Transverse colon (tissue), 4 donors: ENCODE results near the gene RORC. TPM values are rescaled to one million over a fixed set of nuclear protein-coding genes. Genes with fewer than 3 reads are reported as not detected.

Source experiments
- DNase-seq: peaks from one replicate; pipeline ENCODE4 v3.0.0-alpha.2; 2019
- H3K27ac ChIP-seq, 4 donors: fragments of 200-600 bp; sonication (generic); 2 replicates each; pipeline ENCODE4 v1.5.1; 2016 to 2018; ENCODE audit warnings: inconsistent platforms in 4 of 4
- H3K27me3 ChIP-seq: fragments of 200-600 bp; sonication (generic); 2 replicates; pipeline ENCODE4 v1.5.1; 2017; ENCODE audit warnings: inconsistent platforms
- H3K36me3 ChIP-seq, 4 donors: fragments of 200-600 bp; sonication (generic); 2 replicates each; pipeline ENCODE4 v1.5.1; 2017 to 2019; ENCODE audit warnings: inconsistent platforms in 4 of 4
- H3K4me1 ChIP-seq, 4 donors: fragments of 200-600 bp; sonication (generic); 2 replicates each; pipeline ENCODE4 v1.5.1; 2017 to 2020; ENCODE audit warnings: inconsistent platforms in 4 of 4
- H3K4me3 ChIP-seq, 4 donors: fragments of 200-600 bp; sonication (generic); 1 replicate in 1 of 4; 2 replicates in 3 of 4; pipeline versions ENCODE4 v1.5.1 to v1.6.1; 2017 to 2019; ENCODE audit warnings: inconsistent platforms in 4 of 4
- H3K9me3 ChIP-seq, 2 donors: fragments of 200-600 bp; sonication (generic); 2 replicates each; pipeline ENCODE4 v1.5.1; 2017 to 2019; ENCODE audit warnings: inconsistent platforms in 2 of 2
- EP300 ChIP-seq: sonication (generic); formaldehyde crosslinking; IDR thresholded peaks from one replicate; pipeline ENCODE4 v1.6.1; 2017; ENCODE audit warnings: antibody characterized with exemption, low read depth
- POLR2A ChIP-seq: fragments of 450-650 bp; IDR thresholded peaks from one replicate; pipeline ENCODE4 v1.6.1; 2016; ENCODE audit warnings: antibody characterized with exemption, mild to moderate bottlenecking, moderate library complexity
- POLR2AphosphoS5 ChIP-seq, 3 donors: sonication (generic); formaldehyde crosslinking; IDR thresholded peaks; one replicate each; pipeline ENCODE4 v1.6.1; 2016; ENCODE audit warnings: antibody characterized with exemption in 3 of 3
- WGBS, 2 donors: methylation state at CpG; one replicate each; pipeline ENCODE4 v1.1.5; 2018; ENCODE audit warnings: low coverage in 1 of 2; 5-methylcytosine and 5-hydroxymethylcytosine counted together
- in situ Hi-C, 4 donors: fragments of 200-750 bp; cut with MboI; loops; one replicate each; pipeline versions ENCODE4 v1.15.0 to v1.15.1; 2017; ENCODE audit warnings: low sequenced_read_pairs in 3 of 4, low pct_ligation_motif_present in 1 of 4, low pct_unique_long_range_greater_than_20kb in 1 of 4
- intact Hi-C: fragments of 100-400 bp; cut with DNase I; formaldehyde crosslinking; loops from one replicate; pipeline ENCODE4 v1.15.1; 2023; ENCODE audit warnings: low total_unique reads
- total RNA-seq, 4 donors: library from RNA; depleted of rRNA; stranded (reverse); fragments of >200 nt; gene quantifications; one replicate each; pipeline ENCODE4 v1.1.0, GENCODE V29; 2016
- TF ChIP-seq, protein P1 (sequence below), 5 experiments: fragments of 200-600 bp in 3 of 5; fragments of 450-650 bp in 2 of 5; sonication (generic) in 3 of 5; IDR thresholded peaks; 1 replicate in 2 of 5; 2 replicates in 3 of 5; pipeline ENCODE4 v1.5.1; 2016 to 2017; ENCODE audit warnings: antibody characterized with exemption in 5 of 5, inconsistent platforms in 3 of 5, mild to moderate bottlenecking in 2 of 5, moderate library complexity in 1 of 5

RORC gene
- total RNA-seq, 4 donors from 2014 or later = 3.4 to 34.3 (median 32.0) TPM

GRCh38 chr1:151868486-151868885, 36.9 kb upstream of the RORC start:
- 9 to 11% methylated on average over 3 of the region's 3 CpGs for WGBS, 2 donors
- Histone ChIP-seq H3K27ac (no peak overlapping the region), H3K9me3 (no peaks in the 10 kb centered on the region), H3K36me3 (no peaks in the 10 kb centered on the region), H3K27me3 (no peaks in the 10 kb centered on the region), H3K4me3 (no peak overlapping the region), H3K4me1 (peaks cover 0 to 12% (median 2%) of the 10 kb centered on the region in 4 donors)
- in situ Hi-C loops (no loop called here), intact Hi-C loops (no loop called here)
- no peak for DNase-seq
- no peak for TF ChIP-seq EP300
- TF ChIP-seq, protein P1, sequence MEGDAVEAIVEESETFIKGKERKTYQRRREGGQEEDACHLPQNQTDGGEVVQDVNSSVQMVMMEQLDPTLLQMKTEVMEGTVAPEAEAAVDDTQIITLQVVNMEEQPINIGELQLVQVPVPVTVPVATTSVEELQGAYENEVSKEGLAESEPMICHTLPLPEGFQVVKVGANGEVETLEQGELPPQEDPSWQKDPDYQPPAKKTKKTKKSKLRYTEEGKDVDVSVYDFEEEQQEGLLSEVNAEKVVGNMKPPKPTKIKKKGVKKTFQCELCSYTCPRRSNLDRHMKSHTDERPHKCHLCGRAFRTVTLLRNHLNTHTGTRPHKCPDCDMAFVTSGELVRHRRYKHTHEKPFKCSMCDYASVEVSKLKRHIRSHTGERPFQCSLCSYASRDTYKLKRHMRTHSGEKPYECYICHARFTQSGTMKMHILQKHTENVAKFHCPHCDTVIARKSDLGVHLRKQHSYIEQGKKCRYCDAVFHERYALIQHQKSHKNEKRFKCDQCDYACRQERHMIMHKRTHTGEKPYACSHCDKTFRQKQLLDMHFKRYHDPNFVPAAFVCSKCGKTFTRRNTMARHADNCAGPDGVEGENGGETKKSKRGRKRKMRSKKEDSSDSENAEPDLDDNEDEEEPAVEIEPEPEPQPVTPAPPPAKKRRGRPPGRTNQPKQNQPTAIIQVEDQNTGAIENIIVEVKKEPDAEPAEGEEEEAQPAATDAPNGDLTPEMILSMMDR (IDR thresholded peaks at IDR 0.05) = no peak
- TF ChIP-seq POLR2A = no peak
- no peak for TF ChIP-seq POLR2AphosphoS5 (IDR thresholded peaks at IDR 0.05)

GRCh38 chr1:151867765-151868411, 36.3 kb upstream of the RORC start:
- Histone ChIP-seq H3K27ac (peak overlapping the region in 1 of 4 donors; percentile 30), H3K27me3 (no peaks in the 10 kb centered on the region), H3K9me3 (no peaks in the 10 kb centered on the region), H3K36me3 (no peaks in the 10 kb centered on the region), H3K4me3 (no peak overlapping the region), H3K4me1 (peaks cover 0 to 12% (median 2%) of the 10 kb centered on the region in 4 donors)
- in situ Hi-C loops = no loop called here
- TF ChIP-seq POLR2A (no peak), EP300 (no peak), POLR2AphosphoS5 (IDR thresholded peaks at IDR 0.05) (no peak)
- TF ChIP-seq, protein P1 (IDR thresholded peaks at IDR 0.05) = no peak
- intact Hi-C loops = no loop called here
- WGBS, 2 donors = 53 to 56% methylated on average over 6 to 7 of the region's 7 CpGs
- peak; percentile 15 for DNase-seq

DNA sequence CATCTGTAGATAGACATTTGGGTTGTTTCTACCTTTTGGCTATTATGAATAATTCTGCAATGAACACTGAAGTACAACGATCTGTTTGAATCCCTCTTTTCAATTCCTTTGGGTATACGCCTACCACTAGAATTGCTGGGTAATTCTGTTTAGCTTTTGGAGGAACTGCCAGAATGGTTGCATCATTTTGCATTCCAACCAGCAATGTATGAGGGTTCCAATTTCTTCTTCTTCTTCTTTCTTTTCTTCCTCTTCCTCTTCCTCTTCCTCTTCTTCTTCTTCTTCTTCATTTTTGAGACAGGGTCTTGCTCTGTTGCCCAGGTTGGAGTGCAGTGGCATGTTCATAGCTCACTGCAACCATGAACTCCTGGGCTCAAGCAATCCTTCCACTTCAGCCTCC, 35.7 kb upstream of the RORC start:
- H3K27me3 ChIP-seq = no peaks in the 10 kb centered on the region
- intact Hi-C loops (no loop called here), in situ Hi-C loops (no loop called here)
- no peak overlapping the region for H3K27ac ChIP-seq
- WGBS, 2 donors = 70 to 71% methylated on average over 2 of the region's 2 CpGs
- no peaks in the 10 kb centered on the region for H3K36me3 ChIP-seq
- no peak overlapping the region for H3K4me3 ChIP-seq
- DNase-seq = no peak
- TF ChIP-seq POLR2AphosphoS5 (IDR thresholded peaks at IDR 0.05) (no peak), POLR2A (no peak), EP300 (no peak)
- TF ChIP-seq, protein P1 (IDR thresholded peaks at IDR 0.05) = no peak
- H3K9me3 ChIP-seq = no peaks in the 10 kb centered on the region
- peaks cover 0 to 12% (median 2%) of the 10 kb centered on the region in 4 donors for H3K4me1 ChIP-seq

DNA sequence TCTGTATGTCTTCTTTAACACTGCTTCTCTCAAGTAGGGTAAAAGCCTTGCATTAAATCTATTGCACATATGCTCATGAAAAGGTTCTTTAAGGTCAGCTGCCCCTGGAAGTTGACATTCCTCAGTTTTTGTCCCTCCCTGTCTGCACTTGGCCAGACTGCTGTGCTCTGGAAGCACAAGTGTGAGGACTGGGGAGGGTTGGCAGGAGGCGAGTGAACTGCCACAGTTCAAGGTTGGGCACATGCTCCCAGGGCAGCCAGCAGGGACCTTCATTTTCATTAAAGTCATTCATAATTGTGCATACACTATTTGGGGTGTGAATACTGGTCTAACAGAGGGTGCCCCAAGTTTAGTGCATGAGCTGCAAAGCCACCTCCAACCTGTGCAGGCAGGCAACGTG, 32.8 kb upstream of the RORC start:
- no peak overlapping the region for H3K27ac ChIP-seq
- WGBS, 2 donors = 55% methylated on average over 2 of the region's 2 CpGs; no CpG with 5 or more reads in 1 of the 2 donors
- in situ Hi-C loops = no loop called here

More for the DNA sequence above, 32.8 kb upstream of the RORC start:
- intact Hi-C loops = no loop called here
- Histone ChIP-seq H3K36me3 (no peaks in the 10 kb centered on the region), H3K4me3 (no peak overlapping the region), H3K9me3 (no peaks in the 10 kb centered on the region), H3K4me1 (peaks cover 0 to 12% (median 2%) of the 10 kb centered on the region in 4 donors), H3K27me3 (no peaks in the 10 kb centered on the region)
- no peak for DNase-seq
- TF ChIP-seq POLR2A (no peak), EP300 (no peak), POLR2AphosphoS5 (IDR thresholded peaks at IDR 0.05) (no peak)
- TF ChIP-seq, protein P1 (IDR thresholded peaks at IDR 0.05) = no peak
